ENCODE results near the gene PSAT1.

Gene PSAT1

DNA sequence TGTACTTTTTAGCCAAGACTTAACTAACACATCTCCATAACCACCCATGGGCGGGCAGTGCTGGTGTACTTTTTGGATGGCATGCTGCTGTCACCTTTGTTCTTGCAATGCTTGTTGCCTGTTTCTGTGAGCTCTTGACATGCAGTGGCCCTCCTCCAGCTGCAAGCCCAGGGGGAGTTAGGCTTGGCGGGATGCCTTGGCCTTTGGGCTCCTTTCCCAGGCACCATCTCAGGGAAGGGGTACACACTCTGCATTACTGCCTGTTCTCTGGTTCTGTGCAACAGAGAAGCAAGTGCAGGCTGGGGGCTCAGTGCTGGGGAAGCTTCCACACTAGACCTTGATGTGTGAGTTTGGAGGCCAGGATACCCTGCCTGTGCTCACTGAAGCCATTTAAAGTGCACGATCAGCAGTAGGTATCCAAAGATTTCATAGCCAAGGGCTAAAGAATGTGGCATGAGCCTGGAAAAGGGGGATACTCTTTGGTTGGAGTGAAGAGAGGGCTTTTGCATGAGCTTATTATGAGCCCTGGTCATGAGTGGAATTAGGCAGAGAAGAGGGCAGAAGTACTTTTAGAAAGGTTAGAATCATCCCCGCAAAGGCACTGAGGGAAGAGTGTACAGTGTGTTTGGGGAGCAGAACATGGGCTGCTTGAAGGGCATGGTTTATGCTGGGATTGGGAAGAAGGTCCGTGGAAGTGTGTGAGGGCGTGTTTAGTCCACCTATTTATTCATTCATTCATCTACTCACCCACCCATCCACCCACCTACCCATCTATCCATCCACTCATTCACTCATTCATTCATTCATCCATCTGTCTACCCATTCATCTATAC, 22.5 kb downstream of the PSAT1 start:
- no peak for DNase-seq

DNA sequence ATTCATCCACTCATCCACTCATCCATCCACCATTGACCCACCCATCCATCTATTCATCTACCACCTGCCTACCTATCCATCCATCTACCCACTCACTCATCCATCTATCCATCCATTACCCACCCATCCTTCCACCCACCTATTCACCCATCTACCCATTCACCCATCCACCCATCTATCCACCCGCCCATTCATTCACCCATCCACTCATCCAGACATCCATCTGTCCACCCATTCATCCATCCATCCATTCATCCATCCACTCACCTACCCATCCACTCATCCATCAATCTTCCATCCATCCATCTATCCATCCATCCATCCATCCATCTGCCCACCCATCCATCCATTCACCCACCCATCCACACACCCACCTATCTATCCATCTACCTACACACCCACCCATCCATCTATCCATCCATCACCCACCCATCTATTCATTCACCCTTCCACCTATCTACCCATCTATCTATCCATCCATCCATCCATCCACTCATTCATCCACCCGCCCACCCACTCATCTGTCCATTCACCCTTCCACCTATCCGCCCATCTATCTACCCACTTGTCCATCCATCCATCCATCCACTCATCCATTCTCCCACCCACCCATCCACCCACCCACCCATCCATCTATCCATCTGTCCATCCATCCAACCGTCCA, 23.2 kb downstream of the PSAT1 start:
- no peak for DNase-seq

DNA sequence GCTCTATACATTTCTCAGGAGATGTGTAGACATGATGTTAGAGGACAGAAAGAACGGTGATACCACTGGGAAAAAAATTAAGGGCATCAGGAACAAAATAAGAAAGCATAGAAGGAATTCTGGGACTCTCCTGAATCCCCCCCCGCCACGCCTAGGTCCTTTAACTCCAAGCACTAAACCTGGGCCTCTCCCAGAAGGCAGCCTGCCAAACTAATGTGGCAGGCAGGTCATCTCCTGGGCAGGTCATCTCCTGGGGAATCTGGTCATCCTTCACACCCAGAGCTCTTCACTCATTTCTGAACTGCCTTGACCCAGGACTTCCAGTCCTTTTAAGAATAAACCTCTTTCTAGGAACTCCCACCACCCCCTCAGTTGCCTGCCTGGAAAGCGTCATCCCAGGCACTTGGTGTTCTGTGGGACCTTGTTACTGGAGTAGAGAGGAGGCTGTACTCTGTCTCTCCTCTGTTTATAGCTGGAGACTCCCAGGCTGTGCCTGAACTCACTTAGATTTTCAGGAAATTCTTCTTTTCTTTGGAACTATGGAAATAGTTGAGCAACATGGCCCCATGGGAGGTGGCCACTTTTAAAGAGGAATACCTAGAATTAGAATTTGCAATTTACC, 24.1 kb downstream of the PSAT1 start:
- DNase-seq: no peak

DNA sequence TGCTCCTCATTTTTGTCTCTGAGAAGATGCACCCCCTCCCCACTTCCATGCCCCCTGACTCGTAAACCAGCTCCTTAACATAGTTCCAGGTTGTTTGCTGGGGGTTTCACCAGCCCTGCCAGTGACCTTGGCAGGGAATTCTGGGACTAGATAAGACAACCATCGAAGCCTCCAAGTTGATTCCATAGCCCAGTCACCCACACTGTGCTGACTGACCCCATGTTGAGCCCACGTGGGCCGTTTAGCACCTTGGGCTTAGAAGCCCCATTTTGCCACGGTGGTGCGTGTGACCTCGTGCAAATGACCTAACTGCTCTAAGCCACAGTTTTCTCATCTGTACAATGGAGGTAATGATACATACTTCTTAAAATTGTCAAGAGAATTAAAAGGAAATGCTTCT, 24.6 kb downstream of the PSAT1 start:
- no peak for DNase-seq

DNA sequence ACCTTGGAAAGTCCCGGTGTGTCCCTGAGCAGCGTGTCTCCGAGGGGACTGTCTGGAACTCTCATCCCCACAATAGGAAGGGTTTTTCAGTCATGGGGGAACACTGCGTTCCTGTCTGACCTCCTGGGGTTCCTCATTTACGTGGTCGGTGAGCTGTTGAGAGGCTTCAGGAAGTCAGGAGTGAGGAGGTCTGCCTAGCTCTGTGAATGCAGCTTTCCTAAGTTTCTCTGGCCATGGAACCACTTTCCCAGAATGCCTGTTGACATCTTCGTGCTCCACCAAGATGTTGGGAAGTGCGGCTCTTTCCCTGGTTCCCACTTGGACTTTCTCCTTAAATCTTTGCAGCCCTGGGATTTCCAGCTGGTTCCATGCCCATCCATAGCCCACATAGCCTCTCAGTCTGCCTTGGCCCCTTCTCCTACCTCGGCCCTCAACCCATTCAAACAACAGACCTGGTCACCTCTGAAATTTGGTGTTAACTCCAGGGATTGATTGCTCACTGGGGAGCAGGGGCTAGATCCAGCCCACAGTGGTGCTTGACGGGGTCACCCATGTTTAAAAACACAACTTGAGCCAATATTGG, 27.2 kb downstream of the PSAT1 start:
- no peak for DNase-seq

DNA sequence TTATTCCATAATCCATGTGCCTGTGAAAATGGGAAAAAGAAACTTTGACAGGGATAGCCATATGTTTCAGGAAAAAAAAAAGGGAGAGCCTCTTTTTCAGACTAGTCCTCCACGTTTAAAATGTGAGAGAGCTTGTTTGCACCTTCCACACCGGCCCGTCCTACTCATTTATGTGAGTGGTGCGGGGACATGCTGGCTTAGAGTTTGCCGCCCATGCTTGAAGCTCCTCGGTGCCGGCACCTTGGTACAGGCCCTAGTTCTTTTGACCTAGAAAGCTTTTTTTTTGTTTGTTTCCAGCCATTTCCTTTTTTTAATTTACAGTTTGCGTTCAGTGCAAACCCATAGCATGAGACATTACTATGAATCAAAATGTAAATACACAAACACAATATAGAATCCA, 27.8 kb downstream of the PSAT1 start:
- DNase-seq: no peak

DNA sequence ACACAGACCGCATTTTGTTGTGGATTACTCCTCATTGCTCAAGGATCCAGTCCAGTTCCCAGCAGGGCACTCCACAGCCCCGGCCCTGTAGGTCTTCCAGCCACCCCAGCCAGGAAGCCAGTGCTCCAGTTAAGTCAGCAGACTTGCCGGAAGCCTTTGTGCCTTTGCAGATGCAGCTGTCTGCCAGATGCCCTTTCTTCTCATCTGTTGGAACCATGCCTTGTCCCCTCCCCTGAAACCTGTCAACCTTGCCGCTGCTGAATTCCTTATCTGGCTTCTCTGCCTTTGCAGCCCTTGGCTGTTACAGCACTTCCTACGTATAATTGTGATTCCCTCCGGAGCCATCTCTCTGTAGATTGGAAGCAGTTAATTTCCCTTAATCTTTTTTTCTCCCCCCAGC, 28.4 kb downstream of the PSAT1 start:
- DNase-seq: peak; percentile 88

DNA sequence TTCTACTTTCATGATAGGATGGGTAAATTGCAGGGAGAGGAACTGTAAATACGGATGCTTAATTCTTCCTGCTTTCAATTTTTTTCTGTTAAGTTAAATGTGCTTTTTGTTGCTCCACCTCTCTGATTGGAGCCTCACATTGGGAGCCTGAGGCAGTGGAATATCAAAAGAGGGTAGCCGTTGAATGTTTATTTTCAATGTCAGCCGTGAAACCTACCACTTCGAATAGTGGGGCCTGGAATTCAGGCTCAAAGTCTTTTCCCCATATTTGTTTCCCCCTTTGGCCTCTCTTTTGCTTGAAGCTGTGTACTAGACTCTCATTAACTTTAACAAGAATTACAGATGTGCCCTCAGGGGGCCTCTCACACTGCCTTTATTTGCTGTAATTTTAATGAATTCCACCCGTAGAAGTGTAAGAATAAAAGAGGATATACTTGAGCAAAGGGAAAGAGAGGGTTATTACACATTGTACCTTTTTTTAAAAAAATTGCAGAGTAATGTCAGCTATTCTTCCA, 29.0 kb downstream of the PSAT1 start:
- no peak for DNase-seq

DNA sequence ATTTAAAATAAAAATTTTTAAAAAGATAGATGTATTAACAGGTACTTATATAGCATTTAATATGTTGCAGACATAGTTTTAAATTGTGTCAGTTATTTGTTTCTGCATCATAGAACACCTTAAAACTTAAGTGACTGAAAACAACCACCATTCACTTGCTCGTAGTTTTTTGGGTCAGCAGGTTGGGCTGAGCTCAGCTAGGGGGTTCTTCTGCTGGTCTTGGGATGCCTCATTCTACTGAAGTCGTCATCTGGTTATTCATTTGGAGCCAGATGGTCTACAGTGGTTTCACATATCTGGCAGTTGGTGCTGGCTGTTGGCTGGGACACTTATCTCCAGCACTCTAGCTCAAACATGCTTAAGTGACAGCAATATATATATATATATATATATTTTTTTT, 29.6 kb downstream of the PSAT1 start:
- DNase-seq: no peak

DNA sequence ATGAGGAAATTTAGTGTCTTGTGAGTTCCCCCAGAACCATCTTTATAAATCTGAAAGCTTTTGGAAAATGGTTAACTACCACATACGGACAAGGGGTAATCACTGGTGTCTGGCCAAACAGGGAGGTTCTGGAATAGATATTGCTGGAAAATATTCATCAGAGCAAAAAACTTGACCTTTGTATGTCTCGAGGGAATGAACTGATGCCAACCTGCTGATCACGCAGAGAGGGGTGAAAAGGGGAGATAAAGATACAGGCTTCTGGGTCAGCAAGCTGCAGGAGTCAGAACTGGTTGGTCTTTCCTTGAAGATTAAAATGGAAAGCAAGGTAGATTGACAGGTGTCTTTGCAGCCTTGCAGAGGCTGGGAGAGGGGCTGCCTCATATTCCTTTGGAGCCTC, 35.5 kb downstream of the PSAT1 start:
- no peak for DNase-seq

DNA sequence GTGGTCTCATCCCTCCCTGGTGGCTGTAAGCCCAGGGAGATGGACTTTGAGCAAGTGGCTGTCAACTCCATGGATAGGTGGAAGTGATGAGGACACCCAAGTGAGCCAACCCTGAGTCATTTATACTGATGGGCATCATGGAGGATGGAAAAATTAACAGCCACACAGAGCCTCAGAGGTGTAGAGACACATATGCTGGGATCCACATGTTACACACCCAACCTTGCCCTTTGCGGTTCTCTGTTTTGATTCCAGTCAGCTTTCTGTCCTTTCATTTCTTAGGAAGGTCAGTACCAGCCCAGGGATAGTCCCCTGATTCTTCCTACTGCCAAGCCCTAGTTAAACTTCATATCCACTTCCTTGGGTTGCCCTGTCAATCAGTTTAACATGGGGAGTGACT, 51.9 kb downstream of the PSAT1 start:
- no peak for DNase-seq

DNA sequence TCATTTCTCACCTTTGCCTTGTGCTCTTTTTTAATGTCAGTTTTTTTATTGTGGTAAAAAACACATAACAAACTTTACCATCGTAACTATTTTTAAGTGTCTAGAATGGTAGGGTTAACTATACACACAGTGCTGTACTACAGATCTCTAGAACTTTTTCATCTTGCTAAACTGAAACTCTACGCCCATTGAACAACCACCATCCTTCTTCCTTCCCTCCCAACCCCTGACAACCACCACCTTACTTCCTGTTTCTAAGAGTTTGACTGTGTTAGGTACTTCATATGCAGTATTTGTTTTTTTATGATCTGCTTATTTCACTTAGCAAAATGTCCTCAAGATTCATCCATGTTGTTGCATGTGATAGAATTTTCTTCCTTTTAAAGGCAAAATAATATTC, 54.9 kb downstream of the PSAT1 start:
- no peak for DNase-seq

DNA sequence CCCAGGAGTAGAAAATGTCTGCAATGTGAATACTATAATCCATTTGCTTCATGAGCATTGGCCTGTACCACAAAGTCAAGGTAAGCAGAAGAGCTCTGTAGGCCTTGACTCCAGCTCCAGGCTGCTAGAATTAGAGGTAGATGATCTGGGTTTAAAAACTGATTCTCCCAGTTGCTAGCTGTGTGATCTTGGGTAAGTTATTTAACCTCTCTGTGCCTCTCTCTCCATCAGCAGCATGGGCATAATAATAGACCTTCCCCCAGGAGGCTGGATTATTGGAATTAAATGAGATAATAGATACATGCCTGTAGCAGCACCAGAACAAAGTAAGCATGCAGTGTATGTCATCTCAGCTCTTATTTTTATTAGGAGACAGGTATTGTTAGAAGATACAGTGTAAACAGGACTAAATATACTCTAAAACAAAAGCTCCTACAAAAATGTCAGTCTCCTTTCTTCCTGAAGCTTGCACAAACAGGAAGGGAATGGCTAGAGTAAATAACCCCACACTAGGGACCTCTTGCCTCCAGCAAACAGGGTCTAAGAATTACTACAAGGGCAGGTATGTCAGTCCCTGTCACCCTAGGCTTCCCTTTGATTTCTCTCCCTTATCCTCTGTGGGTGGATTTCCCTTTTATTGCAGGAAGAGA, 57.5 kb downstream of the PSAT1 start:
- DNase-seq: no peak

DNA sequence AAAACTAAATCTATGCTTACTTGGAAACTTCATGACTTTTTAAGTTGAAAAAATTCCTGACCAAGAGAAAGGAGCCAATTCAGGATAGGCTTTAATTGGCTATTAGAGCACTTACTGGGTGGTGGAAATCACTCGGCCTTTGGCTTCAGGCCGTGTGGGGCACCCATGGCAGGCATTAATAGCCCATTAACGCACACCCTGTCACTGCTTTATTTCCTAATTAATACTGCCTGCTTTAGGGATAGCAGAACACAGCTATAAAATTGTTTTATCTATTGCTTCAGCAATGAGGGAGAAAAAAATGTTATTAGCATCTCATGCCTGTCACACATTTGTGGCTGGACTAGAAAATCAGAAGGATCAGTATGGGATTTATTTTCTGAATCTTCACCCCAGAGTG, 58.1 kb downstream of the PSAT1 start:
- DNase-seq: no peak

DNA sequence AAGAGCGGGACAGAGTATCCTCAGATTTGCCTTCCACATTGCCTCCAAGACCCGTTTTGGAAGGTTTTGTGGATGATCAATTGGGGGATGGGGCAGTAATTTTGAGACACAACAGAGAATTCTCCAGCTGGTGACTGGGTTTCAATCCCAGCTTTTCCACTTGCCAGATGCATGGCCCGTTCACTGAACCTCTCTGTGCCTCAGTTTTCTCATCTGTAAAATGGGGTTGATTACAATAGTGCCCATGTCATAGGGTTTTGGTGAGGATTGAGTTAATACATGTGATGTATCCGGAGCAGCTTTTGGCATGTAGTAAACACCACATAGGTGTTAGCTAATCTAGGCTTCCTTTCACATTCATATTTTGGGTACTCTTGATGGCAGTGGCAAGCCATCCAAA, 59.7 kb downstream of the PSAT1 start:
- no peak for DNase-seq

DNA sequence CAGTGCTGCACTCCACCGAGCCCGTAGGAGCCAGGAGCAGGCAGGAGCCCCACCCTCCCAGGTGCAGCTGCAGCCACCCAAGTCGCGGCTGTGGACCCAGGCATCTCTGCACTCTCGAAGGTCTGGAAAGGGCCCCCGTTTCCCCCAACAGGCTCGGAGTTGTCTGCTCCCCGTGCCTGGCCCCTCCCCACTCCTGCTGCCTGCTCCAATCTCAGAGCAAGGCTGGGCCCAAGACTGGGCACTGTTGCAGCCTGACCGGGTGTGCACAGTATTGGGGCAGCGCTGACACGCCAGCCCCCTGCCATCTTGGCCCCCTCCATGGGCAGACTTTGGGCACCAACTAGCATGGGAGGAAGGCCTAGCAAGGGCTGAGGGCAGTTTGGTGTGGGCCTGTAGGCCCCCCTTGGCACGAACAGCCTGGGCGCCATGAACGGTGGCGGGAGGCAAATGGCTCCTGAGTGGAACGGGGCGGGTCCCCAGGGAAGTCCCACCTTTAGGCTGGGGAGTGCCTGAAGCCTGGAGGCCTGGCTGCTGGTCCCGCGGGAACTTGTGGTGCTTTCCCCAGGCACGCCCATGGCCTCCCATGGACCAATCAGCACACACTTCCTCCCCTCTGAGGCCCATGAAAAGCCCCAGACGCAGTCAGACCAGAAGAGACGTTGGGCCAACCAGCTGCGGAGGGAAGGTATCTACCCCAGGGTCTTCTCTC, 60.4 kb downstream of the PSAT1 start:
- DNase-seq: no peak

DNA sequence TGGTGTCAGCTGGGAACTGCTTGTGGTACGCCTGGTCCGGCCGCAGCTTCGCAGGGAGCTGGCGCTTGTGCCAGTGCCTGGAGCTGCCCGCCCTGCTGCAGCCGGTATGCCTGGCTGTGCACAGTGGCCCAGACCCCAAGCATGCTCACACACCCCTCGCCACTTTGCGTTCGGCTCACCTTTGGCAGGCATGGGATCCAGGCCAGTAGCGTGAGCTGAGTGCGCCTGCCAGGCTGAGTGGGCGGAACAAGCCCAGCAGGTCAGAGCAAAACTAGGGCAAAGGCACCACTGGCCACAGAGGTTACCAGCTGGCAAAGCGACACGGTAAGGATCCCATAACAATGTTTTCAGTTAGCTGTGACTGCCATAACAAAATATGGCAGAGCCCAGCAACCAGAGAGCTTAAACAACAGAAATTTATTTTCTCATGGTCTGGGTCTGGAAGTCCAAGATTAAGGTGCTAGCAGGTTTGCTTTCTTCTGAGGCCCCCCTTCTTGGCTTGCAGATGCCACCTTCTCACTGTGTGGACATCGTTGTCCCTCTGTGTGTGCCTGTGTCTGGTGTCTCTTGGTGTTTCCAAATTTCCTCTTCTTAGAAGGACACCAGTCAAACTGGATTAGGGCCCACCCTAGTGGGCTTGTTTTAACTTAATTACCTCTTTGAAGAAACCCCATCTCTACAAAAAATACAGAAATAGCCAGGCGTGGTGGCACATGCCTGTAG, 61.6 kb downstream of the PSAT1 start:
- no peak for DNase-seq

DNA sequence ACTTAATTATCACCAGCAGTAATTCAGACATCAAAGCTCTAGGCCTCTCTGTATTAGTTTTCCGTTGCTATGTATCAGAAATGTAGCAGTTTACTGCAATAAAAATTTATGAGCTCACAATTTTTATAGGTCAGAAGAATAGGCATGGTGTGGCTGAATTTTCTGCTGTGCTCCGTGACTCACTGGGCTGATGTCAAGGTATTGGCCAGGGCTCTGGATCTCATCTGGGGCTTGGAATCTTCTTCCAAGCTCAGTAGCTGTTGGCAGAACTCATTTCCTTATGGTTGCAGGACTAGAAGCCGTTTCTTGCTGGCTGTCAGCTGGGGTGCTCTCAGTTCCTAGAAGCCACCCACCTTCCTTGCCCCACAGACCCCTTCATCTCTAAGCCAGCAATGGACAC, 66.3 kb downstream of the PSAT1 start:
- DNase-seq: no peak

DNA sequence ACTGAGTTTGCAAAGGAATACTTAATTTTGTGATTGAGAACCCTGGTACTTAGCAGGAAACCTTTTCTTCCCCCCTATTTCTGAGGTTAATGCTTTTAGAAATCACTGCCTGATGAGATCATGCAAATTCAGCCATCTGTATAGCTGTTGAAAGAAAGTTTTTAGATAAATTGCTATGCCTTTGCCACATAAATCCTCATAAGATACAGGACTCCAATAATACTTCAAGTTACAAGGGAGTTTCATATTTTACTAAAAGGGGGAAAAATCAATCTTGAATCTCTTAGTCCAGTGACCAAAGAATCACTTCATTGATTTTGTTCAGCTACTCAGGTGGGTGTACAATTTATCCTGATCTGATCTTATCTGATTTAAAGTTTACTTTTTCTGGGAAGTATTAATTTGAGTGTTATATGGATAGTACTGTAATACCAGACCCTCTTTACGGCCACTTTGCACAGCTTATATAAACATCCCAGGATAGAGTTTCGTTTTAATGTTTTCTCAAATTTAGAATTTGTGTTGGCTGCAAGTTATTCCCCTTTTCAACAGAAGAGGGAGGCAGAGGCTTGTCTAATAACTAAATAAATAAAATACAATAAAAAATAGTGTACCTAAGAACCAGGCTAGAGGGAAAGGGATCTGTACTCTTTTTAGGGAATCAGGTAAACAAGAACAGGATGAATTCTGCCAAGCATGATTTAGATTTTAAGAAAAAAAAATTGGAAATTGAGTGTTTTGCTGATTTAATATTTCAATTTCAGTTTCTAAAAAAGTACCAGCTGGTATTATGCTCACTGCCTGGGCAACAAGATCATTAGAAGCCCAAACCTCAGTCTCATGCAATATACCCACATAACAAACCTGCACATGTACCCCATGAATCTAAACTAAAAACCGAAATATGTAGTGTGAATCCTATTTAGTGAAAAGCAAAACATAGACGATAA, 69.1 kb downstream of the PSAT1 start:
- no peak for DNase-seq

DNA sequence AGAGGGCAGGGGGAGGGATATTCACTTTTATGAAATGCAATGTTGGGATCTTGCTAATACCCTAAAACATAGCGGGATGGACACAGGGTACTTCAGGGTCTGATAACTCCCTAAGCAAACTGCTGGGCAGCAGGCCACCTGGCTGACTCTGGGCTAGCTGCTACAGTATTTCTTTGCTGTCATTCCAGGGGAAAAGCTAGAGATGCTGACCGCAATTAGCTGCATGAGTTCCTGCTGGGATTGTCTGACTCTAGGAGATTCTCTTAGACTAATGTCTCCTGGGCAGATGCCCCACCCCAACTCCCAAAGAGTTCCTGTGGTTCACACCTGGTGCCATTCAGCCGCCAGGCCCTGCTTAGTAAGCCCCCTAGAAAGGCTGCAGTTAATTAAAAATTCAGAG, 69.9 kb downstream of the PSAT1 start:
- DNase-seq: no peak

DNA sequence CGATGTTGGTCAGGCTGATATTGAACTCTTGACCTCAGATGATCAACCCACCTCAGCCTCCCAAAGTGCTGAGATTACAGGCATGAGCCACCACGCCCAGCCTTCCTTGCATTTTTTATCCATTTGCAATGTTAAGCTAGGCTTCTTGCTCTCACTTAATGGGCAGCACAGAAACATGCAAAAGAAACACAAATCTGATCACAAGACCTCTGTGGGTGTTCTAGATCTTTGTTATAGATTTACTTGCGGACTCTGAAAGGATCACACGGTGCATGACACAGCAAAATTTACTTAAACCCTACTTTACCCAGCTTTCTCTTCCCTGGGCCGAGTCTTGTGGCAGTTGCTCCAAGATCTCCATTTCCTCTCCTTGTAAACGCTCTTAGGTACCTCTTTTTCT, 71.3 kb downstream of the PSAT1 start:
- peak; percentile 22 for DNase-seq
